ENCODE results near the gene SNRNP200. TPM values are rescaled to one million over a fixed set of nuclear protein-coding genes. Genes with fewer than 3 reads are reported as not detected.

SNRNP200 gene
- polyA plus RNA-seq, 1 donor (not counting 4 experiments of a cell fraction or from before 2014, with no cell fraction given), result 78.4 TPM

- no peak for FAIRE-seq
- dilution Hi-C loops (cut with MboI; ENCODE audit: extremely low pct_ligation_motif_present, low sequenced_read_pairs), result no loop called here
- Histone ChIP-seq H2AFZ (ENCODE audit: control insufficient read depth, low read length) (no peak overlapping the region), H3K4me2 (ENCODE audit: control insufficient read depth, extremely low read depth, insufficient read depth, low read depth, low read length) (no peak overlapping the region), H3K9me1 (ENCODE audit: control insufficient read depth, extremely low read depth, insufficient read depth, low read length) (no peaks in the 10 kb centered on the region), H3K36me3 (ENCODE audit: control insufficient read depth in 2 of 2, extremely low read depth in 1 of 2, insufficient read depth in 2 of 2, low read length in 2 of 2) (peaks cover 33 to 39% of the 10 kb centered on the region in 2 experiments), H3K27me3 (ENCODE audit: control insufficient read depth, extremely low read depth, insufficient read depth, low read length) (no peaks in the 10 kb centered on the region), H4K20me1 (ENCODE audit: control insufficient read depth, extremely low read depth, insufficient read depth, low read length) (peaks cover 8% of the 10 kb centered on the region), H3K9ac (ENCODE audit: control insufficient read depth, extremely low read depth, insufficient read depth, low read length) (no peak overlapping the region), H3K79me2 (ENCODE audit: control insufficient read depth, insufficient read depth, low read length) (peaks cover 40% of the 10 kb centered on the region), H3K4me3 (ENCODE audit: control insufficient read depth in 2 of 3, extremely low read depth in 1 of 3, insufficient read depth in 2 of 3, low read depth in 1 of 3, low read length in 3 of 3) (no peak overlapping the region), H3K9me3 (ENCODE audit: control insufficient read depth, low read depth, low read length) (no peaks in the 10 kb centered on the region), H3K27ac (ENCODE audit: control insufficient read depth, insufficient read depth, low read length) (no peak overlapping the region), H3K4me1 (ENCODE audit: control insufficient read depth, extremely low read depth, insufficient read depth, low read length) (peaks cover 15% of the 10 kb centered on the region)
- DNase-seq (ENCODE audit: low read depth, low spot score), result no peak
- no peak for TF ChIP-seq CTCF (optimal IDR thresholded peaks at IDR 0.05 in 1 of 3, IDR thresholded peaks at IDR 0.05 in 1 of 3, conservative IDR thresholded peaks at IDR 0.05 in 1 of 3; ENCODE audit: extremely low read depth in 1 of 3, insufficient read depth in 2 of 3, low read length in 3 of 3)
- TF ChIP-seq EZH2 (IDR thresholded peaks at IDR 0.05; ENCODE audit: low read length), result no peak
These were observed 48.7 kb downstream of the SNRNP200 start for GRCh38 chr2:96256611-96257113.

GRCh38 chr2:96254571-96254970 is 50.8 kb downstream of the SNRNP200 start:
- H3K9me1 ChIP-seq (ENCODE audit: control insufficient read depth, extremely low read depth, insufficient read depth, low read length), result no peaks in the 10 kb centered on the region
- H3K79me2 ChIP-seq (ENCODE audit: control insufficient read depth, insufficient read depth, low read length), result peaks cover 23% of the 10 kb centered on the region
- DNase-seq (ENCODE audit: low read depth, low spot score), result no peak
- H3K27ac ChIP-seq (ENCODE audit: control insufficient read depth, insufficient read depth, low read length), result no peak overlapping the region
- H3K9ac ChIP-seq (ENCODE audit: control insufficient read depth, extremely low read depth, insufficient read depth, low read length), result no peak overlapping the region
- H4K20me1 ChIP-seq (ENCODE audit: control insufficient read depth, extremely low read depth, insufficient read depth, low read length), result peaks cover 1% of the 10 kb centered on the region
- H3K4me2 ChIP-seq (ENCODE audit: control insufficient read depth, extremely low read depth, insufficient read depth, low read depth, low read length), result no peak overlapping the region
- dilution Hi-C loops (cut with MboI; ENCODE audit: extremely low pct_ligation_motif_present, low sequenced_read_pairs), result no loop called here
- H3K9me3 ChIP-seq (ENCODE audit: control insufficient read depth, low read depth, low read length), result no peaks in the 10 kb centered on the region
- no peak for TF ChIP-seq CTCF (optimal IDR thresholded peaks at IDR 0.05 in 1 of 3, IDR thresholded peaks at IDR 0.05 in 1 of 3, conservative IDR thresholded peaks at IDR 0.05 in 1 of 3; ENCODE audit: extremely low read depth in 1 of 3, insufficient read depth in 2 of 3, low read length in 3 of 3)
- TF ChIP-seq EZH2 (IDR thresholded peaks at IDR 0.05; ENCODE audit: low read length), result no peak
- no peak overlapping the region for H3K4me3 ChIP-seq (ENCODE audit: control insufficient read depth in 2 of 3, extremely low read depth in 1 of 3, insufficient read depth in 2 of 3, low read depth in 1 of 3, low read length in 3 of 3)
- no peaks in the 10 kb centered on the region for H3K27me3 ChIP-seq (ENCODE audit: control insufficient read depth, extremely low read depth, insufficient read depth, low read length)
- no peak for FAIRE-seq
- H3K36me3 ChIP-seq (ENCODE audit: control insufficient read depth in 2 of 2, extremely low read depth in 1 of 2, insufficient read depth in 2 of 2, low read length in 2 of 2), result peaks cover 27 to 35% of the 10 kb centered on the region in 2 experiments
- no peaks in the 10 kb centered on the region for H3K4me1 ChIP-seq (ENCODE audit: control insufficient read depth, extremely low read depth, insufficient read depth, low read length)
- H2AFZ ChIP-seq (ENCODE audit: control insufficient read depth, low read length), result no peak overlapping the region
